Skeletal muscle cell (primary cell): ENCODE results near the gene RIPOR3.
"Not testable (repeated sequence)": the region's sequence is repeated elsewhere in the genome, so short reads cannot be mapped to it uniquely, and the experiment has no call there.

Source experiments
- DNase-seq: peaks from one replicate; pipeline ENCODE4 v3.0.0-alpha.2; 2010; ENCODE audit warnings: low read depth
- H3K4me3 ChIP-seq: 2 replicates; pipeline ENCODE4 v1.5.1; 2011; ENCODE audit warnings: low read depth, mild to moderate bottlenecking, control low read depth, low read length, moderate library complexity

RIPOR3 gene

GRCh38 chr20:50708845-50709635, 17.7 kb upstream of the RIPOR3 start:
- DNase-seq: no peak
- no peak overlapping the region for H3K4me3 ChIP-seq

- no peak overlapping the region for H3K4me3 ChIP-seq
- no peak for DNase-seq
Observed at GRCh38 chr20:50704971-50705370, 13.6 kb upstream of the RIPOR3 start.

- no peak overlapping the region for H3K4me3 ChIP-seq
- no peak for DNase-seq
Observed at GRCh38 chr20:50704514-50704913, 13.2 kb upstream of the RIPOR3 start.

- H3K4me3 ChIP-seq, DNase-seq: not testable (repeated sequence)
Observed at GRCh38 chr20:50703651-50704438, 12.5 kb upstream of the RIPOR3 start.

- H3K4me3 ChIP-seq: no peak overlapping the region
- no peak for DNase-seq
Observed at GRCh38 chr20:50701041-50701963, 10.0 kb upstream of the RIPOR3 start.

GRCh38 chr20:50699688-50700087, 8.3 kb upstream of the RIPOR3 start:
- no peak for DNase-seq
- no peak overlapping the region for H3K4me3 ChIP-seq

GRCh38 chr20:50698255-50698654, 6.9 kb upstream of the RIPOR3 start:
- not testable (repeated sequence) for H3K4me3 ChIP-seq, DNase-seq

- DNase-seq: no peak
Observed at GRCh38 chr20:50695135-50695872, 4.0 kb upstream of the RIPOR3 start.

GRCh38 chr20:50694379-50695134, 3.2 kb upstream of the RIPOR3 start:
- H3K4me3 ChIP-seq: no peak overlapping the region
- DNase-seq: no peak

More at GRCh38 chr20:50695135-50695872, 4.0 kb upstream of the RIPOR3 start:
- no peak overlapping the region for H3K4me3 ChIP-seq

- H3K4me3 ChIP-seq: no peak overlapping the region
- no peak for DNase-seq
Observed at GRCh38 chr20:50693001-50693400, 1.7 kb upstream of the RIPOR3 start.

GRCh38 chr20:50692552-50692933, 1.2 kb upstream of the RIPOR3 start:
- H3K4me3 ChIP-seq: no peak overlapping the region
- DNase-seq: no peak

GRCh38 chr20:50691573-50692551, 520 bp upstream of the RIPOR3 start:
- peak overlapping the region; percentile 36 for H3K4me3 ChIP-seq
- no peak for DNase-seq

- DNase-seq: no peak
- no peak overlapping the region for H3K4me3 ChIP-seq
Observed at GRCh38 chr20:50689864-50690649, 1.3 kb downstream of the RIPOR3 start.

GRCh38 chr20:50688256-50688975, 2.9 kb downstream of the RIPOR3 start:
- H3K4me3 ChIP-seq: no peak overlapping the region
- DNase-seq: no peak

- DNase-seq: no peak
- H3K4me3 ChIP-seq: no peak overlapping the region
Observed at GRCh38 chr20:50686821-50687220, 4.5 kb downstream of the RIPOR3 start.

- no peak for DNase-seq
- no peak overlapping the region for H3K4me3 ChIP-seq
Observed at GRCh38 chr20:50683570-50683969, 7.8 kb downstream of the RIPOR3 start.
